Endodermal cell (in vitro differentiated cells): ENCODE results near the gene KLK12. TPM values are rescaled to one million over a fixed set of nuclear protein-coding genes. Genes with fewer than 3 reads are reported as not detected.

Experiments
- DNase-seq: peaks from one replicate; pipeline ENCODE4 v3.0.0-alpha.2; 2017
- H3K27ac ChIP-seq: 2 replicates; pipeline ENCODE4 v1.5.1; 2013; ENCODE audit warnings: mild to moderate bottlenecking, low read depth, low read length, moderate library complexity
- H3K27me3 ChIP-seq: 2 replicates; pipeline ENCODE4 v1.6.1; 2013; ENCODE audit warnings: mild to moderate bottlenecking, low read length, moderate library complexity; ENCODE audit not compliant: insufficient read depth, control insufficient read depth, poor library complexity, severe bottlenecking
- H3K36me3 ChIP-seq: 2 replicates; pipeline ENCODE4 v1.7.0; 2013; ENCODE audit warnings: mild to moderate bottlenecking, low read length, moderate library complexity; ENCODE audit not compliant: control insufficient read depth, insufficient read depth
- H3K4me1 ChIP-seq: one replicate; pipeline ENCODE4 v1.7.0; 2013; ENCODE audit warnings: low read length; ENCODE audit not compliant: control insufficient read depth, insufficient read depth
- H3K4me3 ChIP-seq: 2 replicates; pipeline ENCODE4 v1.5.1; 2013; ENCODE audit warnings: mild to moderate bottlenecking, low read length, moderate library complexity
- H3K9ac ChIP-seq: 2 replicates; pipeline ENCODE4 v1.6.1; 2013; ENCODE audit warnings: mild to moderate bottlenecking, low read length, moderate library complexity; ENCODE audit not compliant: poor library complexity, severe bottlenecking; ENCODE audit errors: extremely low read depth
- H3K9me3 ChIP-seq: 2 replicates; pipeline ENCODE4 v1.6.1; 2013; ENCODE audit warnings: mild to moderate bottlenecking, low read length, moderate library complexity; ENCODE audit not compliant: control insufficient read depth
- H3K27ac Mint-ChIP-seq: 2 replicates; pipeline ENCODE4 v1.8.0; 2020; ENCODE audit warnings: mixed read lengths
- H3K27me3 Mint-ChIP-seq: 2 replicates; pipeline ENCODE4 v1.8.0; 2021; ENCODE audit warnings: mild to moderate bottlenecking, mixed read lengths; ENCODE audit not compliant: insufficient read depth
- H3K36me3 Mint-ChIP-seq: 2 replicates; pipeline ENCODE4 v1.8.0; 2020; ENCODE audit warnings: low read depth, mixed read lengths
- H3K4me1 Mint-ChIP-seq: 2 replicates; pipeline ENCODE4 v1.8.0; 2020; ENCODE audit warnings: mixed read lengths
- H3K4me3 Mint-ChIP-seq: 2 replicates; pipeline ENCODE4 v1.8.0; 2020; ENCODE audit warnings: mild to moderate bottlenecking, moderate library complexity, mixed read lengths
- H3K9me3 Mint-ChIP-seq: 2 replicates; pipeline ENCODE4 v1.8.0; 2020; ENCODE audit warnings: mild to moderate bottlenecking, mixed read lengths
- CTCF ChIP-seq: fragments of 200-600 bp; sonication (generic); conservative IDR thresholded peaks from 2 replicates; pipeline ENCODE4 v1.5.0; 2021; ENCODE audit warnings: antibody characterized with exemption, mild to moderate bottlenecking
- WGBS, 2 experiments: methylation state at CpG; one replicate each; pipeline versions ENCODE4 v1.1.5 to v1.1.7; 2013; ENCODE audit warnings: missing lambda C conversion rate in 2 of 2, mixed read lengths in 1 of 2; ENCODE audit not compliant: insufficient coverage in 1 of 2, insufficient read length in 1 of 2; 5-methylcytosine and 5-hydroxymethylcytosine counted together
- total RNA-seq, 2 donors: library from RNA; stranded (reverse); fragmentation: NEBNext Ultra II Directional in 1 of 2; extraction: Animal tissue kit (Norgen Biotek cat#: 25700) in 1 of 2; gene quantifications; 2 replicates in 1 of 2; 3 replicates in 1 of 2; pipeline ENCODE4 v1.2.1, GENCODE V29; 2021

KLK12 gene
- total RNA-seq, 2 donors from 2014 or later, result not detected

GRCh38 chr19:51070334-51071094, 35.7 kb upstream of the KLK12 start:
- Mint-ChIP-seq H3K27me3 (peaks cover 13% of the 10 kb centered on the region), H3K36me3 (no peaks in the 10 kb centered on the region), H3K4me1 (peaks cover 5% of the 10 kb centered on the region), H3K4me3 (no peak overlapping the region), H3K9me3 (peaks cover 11% of the 10 kb centered on the region), H3K27ac (no peak overlapping the region)
- Histone ChIP-seq H3K9ac (no peak overlapping the region), H3K36me3 (no peaks in the 10 kb centered on the region), H3K4me3 (no peak overlapping the region), H3K9me3 (peaks cover 7% of the 10 kb centered on the region), H3K27ac (no peak overlapping the region), H3K4me1 (no peaks in the 10 kb centered on the region), H3K27me3 (peaks cover 10% of the 10 kb centered on the region)
- DNase-seq, result no peak
- 89 to 91% methylated on average over 4 to 5 of the region's 5 CpGs for WGBS, 2 experiments
- TF ChIP-seq CTCF, result no peak

- Histone ChIP-seq H3K36me3 (no peaks in the 10 kb centered on the region), H3K27ac (no peak overlapping the region), H3K4me1 (no peaks in the 10 kb centered on the region), H3K9me3 (no peaks in the 10 kb centered on the region), H3K27me3 (peaks cover 12% of the 10 kb centered on the region), H3K4me3 (no peak overlapping the region), H3K9ac (no peak overlapping the region)
- WGBS, 2 experiments, result 84 to 88% methylated on average over 7 of the region's 7 CpGs
- Mint-ChIP-seq H3K4me3 (no peak overlapping the region), H3K27me3 (peaks cover 16% of the 10 kb centered on the region), H3K9me3 (no peaks in the 10 kb centered on the region), H3K27ac (no peak overlapping the region), H3K4me1 (peaks cover 7% of the 10 kb centered on the region), H3K36me3 (no peaks in the 10 kb centered on the region)
- TF ChIP-seq CTCF, result no peak
- peak; percentile 37 for DNase-seq
Measured at GRCh38 chr19:51066393-51067186, 31.8 kb upstream of the KLK12 start.

GRCh38 chr19:51065221-51065960, 30.6 kb upstream of the KLK12 start:
- Histone ChIP-seq H3K4me3 (peak overlapping the region; percentile 69), H3K9me3 (no peaks in the 10 kb centered on the region), H3K4me1 (no peaks in the 10 kb centered on the region), H3K9ac (no peak overlapping the region), H3K27ac (no peak overlapping the region), H3K36me3 (no peaks in the 10 kb centered on the region), H3K27me3 (peaks cover 12% of the 10 kb centered on the region)
- no peak for DNase-seq
- Mint-ChIP-seq H3K36me3 (no peaks in the 10 kb centered on the region), H3K27ac (no peak overlapping the region), H3K4me3 (peak overlapping the region; percentile 59), H3K4me1 (peaks cover 7% of the 10 kb centered on the region), H3K27me3 (peaks cover 27% of the 10 kb centered on the region), H3K9me3 (no peaks in the 10 kb centered on the region)
- TF ChIP-seq CTCF, result peak; percentile 47
- WGBS, 2 experiments, result 25 to 28% methylated on average over 12 to 25 of the region's 25 CpGs
